Right lobe of liver (tissue), 6 donors: Measurements from ENCODE around the gene PBX2. TPM values are rescaled to one million over a fixed set of nuclear protein-coding genes. Genes with fewer than 3 reads are reported as not detected.
A peak's percentile ranks its signal among the peaks of the same experiment; 100 is the strongest.

Source experiments
- ATAC-seq, 4 donors: fragments of 200-7000 bp; cut with Tn5 transposase; one replicate each; pipeline ENCODE4 v1.9.1; 2020; ENCODE audit warnings: mild to moderate bottlenecking in 4 of 4, moderate library complexity in 4 of 4
- DNase-seq, 3 donors: peaks; one replicate each; pipeline ENCODE4 v3.0.0-alpha.2; 2020
- H3K27ac ChIP-seq, 3 donors: fragments of 200-600 bp; one replicate each; pipeline ENCODE4 v1.8.0; 2022
- H3K27me3 ChIP-seq, 2 donors: fragments of 200-600 bp; one replicate each; pipeline ENCODE4 v1.8.0; 2022
- H3K36me3 ChIP-seq, 4 donors: fragments of 200-600 bp; sonication (generic) in 1 of 4; one replicate each; pipeline versions ENCODE4 v1.5.1 to v1.8.0; 2017 to 2022; ENCODE audit warnings: control low read depth in 1 of 4
- H3K4me1 ChIP-seq, 4 donors: fragments of 200-600 bp; sonication (generic) in 1 of 4; one replicate each; pipeline versions ENCODE4 v1.5.1 to v1.8.0; 2017 to 2022; ENCODE audit warnings: control low read depth in 1 of 4
- H3K4me3 ChIP-seq, 3 donors: fragments of 200-600 bp; one replicate each; pipeline ENCODE4 v1.8.0; 2022
- H3K9me3 ChIP-seq, 4 donors: fragments of 200-600 bp; sonication (generic) in 1 of 4; one replicate each; pipeline versions ENCODE4 v1.5.1 to v1.8.0; 2017 to 2022; ENCODE audit warnings: control low read depth in 1 of 4
- POLR2A ChIP-seq: fragments of 450-650 bp; IDR thresholded peaks from one replicate; pipeline ENCODE4 v1.6.1; 2017; ENCODE audit warnings: antibody characterized with exemption, mild to moderate bottlenecking
- WGBS: methylation state at CpG from one replicate; pipeline ENCODE4 v1.1.6; 2018; ENCODE audit warnings: low coverage, low lambda C conversion rate; ENCODE audit not compliant: insufficient coverage; ENCODE audit errors: missing lambda C conversion rate; 5-methylcytosine and 5-hydroxymethylcytosine counted together
- intact Hi-C, 2 donors: fragments of 100-400 bp; cut with DNase I; formaldehyde crosslinking; loops; one replicate each; pipeline versions ENCODE4 v1.11.2 to v1.14.1; 2022
- total RNA-seq, 6 experiments: library from RNA; depleted of rRNA in 2 of 6; stranded (reverse); fragments of >200 nt in 2 of 6; fragmentation: NEBNext Ultra II Directional in 3 of 6; extraction: Animal tissue kit (Norgen Biotek cat#: 25700) in 3 of 6; gene quantifications; one replicate each; pipeline versions ENCODE4 v1.1.0 to v1.2.4, GENCODE V29; 2016 to 2023
- TF ChIP-seq, protein P1 (sequence below), 4 donors: fragments of 200-600 bp in 3 of 4; fragments of 450-650 bp in 1 of 4; IDR thresholded peaks; one replicate each; pipeline versions ENCODE4 v1.5.1 to v1.8.0; 2016 to 2022; ENCODE audit warnings: antibody characterized with exemption in 4 of 4, mild to moderate bottlenecking in 2 of 4
- donor health status: DM: no; HTN: yes; CAD: no.
- donor health status: DM: no; HTN: no; CAD: no.
- donor health status: DM: no; HTN: no; CAD: no.
- donor health status: DM: no; HTN: yes; CAD: no.
- donor health status: DM: no; HTN: yes; CAD: no.

Gene PBX2
- total RNA-seq, 6 experiments from 2014 or later, result 15.5 to 29.5 (median 24.3) TPM

DNA sequence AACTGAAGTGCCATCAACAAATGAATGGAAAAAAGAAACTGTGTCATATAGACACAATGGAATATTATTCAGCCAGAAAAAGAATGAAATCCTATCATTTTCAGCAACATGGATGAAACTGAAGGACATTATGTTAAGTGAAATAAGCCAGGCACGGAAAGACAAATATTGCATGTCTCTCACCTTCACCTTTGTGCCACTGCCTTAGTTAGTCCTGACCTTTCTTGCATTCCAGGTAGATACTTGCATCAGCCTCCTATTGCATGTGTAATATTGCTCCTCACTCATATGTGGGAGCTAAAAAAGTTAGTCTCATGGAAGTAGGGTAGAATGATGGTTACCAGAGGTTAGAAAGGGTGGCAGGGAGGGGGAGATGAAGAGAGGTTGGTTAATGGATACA, 19.0 kb upstream of the PBX2 start:
- Histone ChIP-seq H3K36me3 (no peaks in the 10 kb centered on the region), H3K27me3 (no peaks in the 10 kb centered on the region), H3K9me3 (no peaks in the 10 kb centered on the region), H3K4me3 (no peak overlapping the region), H3K4me1 (no peaks in the 10 kb centered on the region), H3K27ac (no peak overlapping the region)
- intact Hi-C loops, result no loop called here
- 18% methylated on average over 1 of the region's 1 CpG for WGBS
- no peak for DNase-seq
- ATAC-seq, result no peak
- no peak for TF ChIP-seq POLR2A
- TF ChIP-seq, protein P1, sequence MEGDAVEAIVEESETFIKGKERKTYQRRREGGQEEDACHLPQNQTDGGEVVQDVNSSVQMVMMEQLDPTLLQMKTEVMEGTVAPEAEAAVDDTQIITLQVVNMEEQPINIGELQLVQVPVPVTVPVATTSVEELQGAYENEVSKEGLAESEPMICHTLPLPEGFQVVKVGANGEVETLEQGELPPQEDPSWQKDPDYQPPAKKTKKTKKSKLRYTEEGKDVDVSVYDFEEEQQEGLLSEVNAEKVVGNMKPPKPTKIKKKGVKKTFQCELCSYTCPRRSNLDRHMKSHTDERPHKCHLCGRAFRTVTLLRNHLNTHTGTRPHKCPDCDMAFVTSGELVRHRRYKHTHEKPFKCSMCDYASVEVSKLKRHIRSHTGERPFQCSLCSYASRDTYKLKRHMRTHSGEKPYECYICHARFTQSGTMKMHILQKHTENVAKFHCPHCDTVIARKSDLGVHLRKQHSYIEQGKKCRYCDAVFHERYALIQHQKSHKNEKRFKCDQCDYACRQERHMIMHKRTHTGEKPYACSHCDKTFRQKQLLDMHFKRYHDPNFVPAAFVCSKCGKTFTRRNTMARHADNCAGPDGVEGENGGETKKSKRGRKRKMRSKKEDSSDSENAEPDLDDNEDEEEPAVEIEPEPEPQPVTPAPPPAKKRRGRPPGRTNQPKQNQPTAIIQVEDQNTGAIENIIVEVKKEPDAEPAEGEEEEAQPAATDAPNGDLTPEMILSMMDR (IDR thresholded peaks at IDR 0.05), result no peak

DNA sequence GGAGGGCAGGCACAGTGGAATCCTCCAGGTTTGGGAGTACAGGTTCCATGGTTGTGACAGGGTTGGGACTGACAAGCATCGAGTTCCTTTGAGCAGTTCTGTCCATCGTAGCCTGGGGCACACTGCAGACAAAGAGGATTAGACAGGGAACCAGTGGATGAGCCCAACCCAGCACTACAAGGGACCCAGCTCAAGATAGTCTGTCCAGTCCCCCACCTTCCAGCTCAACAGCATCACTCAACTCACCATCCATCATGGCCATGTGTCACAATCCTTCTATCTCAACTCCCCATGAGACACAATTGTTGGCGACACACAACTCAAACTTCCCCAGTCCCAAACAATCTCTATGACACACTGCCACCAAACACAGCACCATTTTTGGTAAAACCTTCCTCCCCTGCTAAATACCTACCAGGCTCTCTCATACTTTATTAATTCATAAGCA, 14.3 kb upstream of the PBX2 start:
- no peak overlapping the region for H3K4me3 ChIP-seq
- 91% methylated on average over 2 of the region's 3 CpGs for WGBS
- H3K27me3 ChIP-seq, result no peaks in the 10 kb centered on the region
- no peaks in the 10 kb centered on the region for H3K9me3 ChIP-seq
- ATAC-seq (no peak), DNase-seq (no peak)
- no peaks in the 10 kb centered on the region for H3K4me1 ChIP-seq
- H3K36me3 ChIP-seq, result no peaks in the 10 kb centered on the region
- intact Hi-C loops, result no loop called here
- no peak overlapping the region for H3K27ac ChIP-seq
- no peak for TF ChIP-seq POLR2A
- TF ChIP-seq, protein P1 (IDR thresholded peaks at IDR 0.05), result no peak

DNA sequence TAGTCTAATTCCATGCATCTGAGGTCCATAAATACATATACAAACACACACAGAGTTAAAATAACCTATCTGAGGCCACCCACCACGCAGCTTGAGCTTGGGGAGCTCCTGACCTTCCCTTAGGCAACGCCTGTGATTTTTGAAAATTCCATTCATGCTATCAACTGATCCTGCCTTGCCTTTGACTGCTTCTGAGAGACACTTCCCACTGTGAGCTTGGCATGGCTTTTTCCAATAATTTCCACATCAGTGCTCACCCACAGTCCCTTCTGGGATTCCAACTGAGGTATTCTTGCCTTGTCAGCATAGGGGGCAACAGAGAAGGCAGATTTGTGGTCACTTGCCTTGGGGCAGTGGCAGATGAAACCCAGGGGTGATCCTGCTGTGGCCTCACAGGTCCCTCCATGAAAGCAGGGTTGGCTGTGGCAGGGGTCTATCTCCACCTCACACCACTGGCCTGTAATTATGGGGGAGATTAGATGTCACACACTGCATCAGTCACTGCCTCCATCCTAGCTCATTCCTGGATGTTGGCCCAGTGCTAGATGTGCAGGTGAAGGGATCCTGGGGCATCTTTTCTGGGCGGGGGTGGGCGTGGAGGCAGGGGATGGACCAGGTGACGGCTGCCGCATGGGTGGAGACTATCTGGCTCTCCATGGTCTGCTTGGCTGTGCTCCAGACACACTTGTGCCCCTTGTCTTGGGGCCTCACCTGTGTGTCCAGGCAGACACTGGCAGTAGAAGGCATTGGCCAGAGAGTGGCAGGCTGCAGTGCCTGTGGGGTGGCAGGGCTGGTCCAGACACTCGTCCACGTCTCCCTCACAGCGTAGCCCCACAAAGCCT, 13.6 kb upstream of the PBX2 start:
- DNase-seq (no peak), ATAC-seq (peak in 1 of 4 donors; percentile 13)
- no peaks in the 10 kb centered on the region for H3K36me3 ChIP-seq
- intact Hi-C loops, result no loop called here
- H3K9me3 ChIP-seq, result no peaks in the 10 kb centered on the region
- 70% methylated on average over 5 of the region's 9 CpGs for WGBS
- no peak overlapping the region for H3K27ac ChIP-seq
- H3K4me3 ChIP-seq, result no peak overlapping the region
- H3K27me3 ChIP-seq, result no peaks in the 10 kb centered on the region
- TF ChIP-seq, protein P1 (IDR thresholded peaks at IDR 0.05), result no peak
- no peak for TF ChIP-seq POLR2A
- H3K4me1 ChIP-seq, result no peaks in the 10 kb centered on the region

DNA sequence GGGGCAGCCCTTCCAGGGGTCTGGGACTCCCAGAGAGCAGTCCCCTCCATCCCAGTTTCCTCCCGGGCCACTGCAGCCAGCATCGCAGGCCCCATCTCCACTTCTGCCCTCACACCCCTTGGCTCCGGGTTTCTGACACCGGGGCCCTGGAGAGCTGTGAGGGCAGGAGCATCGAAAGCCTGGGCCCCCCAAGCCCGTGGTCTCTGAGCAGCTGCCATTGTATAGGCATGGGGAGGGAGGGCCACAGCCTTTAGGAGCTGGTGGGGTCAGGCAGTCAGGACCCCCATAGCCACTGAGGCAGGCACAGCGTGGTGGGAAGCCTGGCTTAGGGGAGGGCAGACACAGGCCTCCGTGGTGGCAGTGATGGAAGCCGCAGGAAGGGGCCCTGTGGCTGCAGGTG, 12.2 kb upstream of the PBX2 start:
- H3K27me3 ChIP-seq, result no peaks in the 10 kb centered on the region
- no peak overlapping the region for H3K27ac ChIP-seq
- no peak overlapping the region for H3K4me3 ChIP-seq
- TF ChIP-seq POLR2A, result no peak
- TF ChIP-seq, protein P1 (IDR thresholded peaks at IDR 0.05), result no peak
- 62% methylated on average over 3 of the region's 9 CpGs for WGBS
- intact Hi-C loops, result no loop called here
- no peaks in the 10 kb centered on the region for H3K9me3 ChIP-seq
- DNase-seq (no peak), ATAC-seq (no peak)
- H3K36me3 ChIP-seq, result no peaks in the 10 kb centered on the region
- H3K4me1 ChIP-seq, result peaks cover 0 to 1% (median 0%) of the 10 kb centered on the region in 4 donors
